ENCODE measurements around the gene KCNK4. TPM values are rescaled to one million over a fixed set of nuclear protein-coding genes. Genes with fewer than 3 reads are reported as not detected.

KCNK4 gene
- polyA plus RNA-seq, 3 donors, result not detected

- peak overlapping the region in 2 of 3 experiments; percentile 67 to 93 for H3K4me3 ChIP-seq (replicated peaks in 1 of 3; ENCODE audit: low read depth in 2 of 3, low read length in 3 of 3)
- WGBS (ENCODE audit: insufficient coverage), result 68% methylated on average over 21 of the region's 21 CpGs
- no peaks in the 10 kb centered on the region for H3K9me3 ChIP-seq (replicated peaks in 1 of 2; ENCODE audit: control insufficient read depth in 1 of 2, insufficient read depth in 1 of 2, low read length in 2 of 2)
- H3K36me3 Mint-ChIP-seq, result peaks cover 34 to 49% of the 10 kb centered on the region in 2 donors
- peaks cover 57% of the 10 kb centered on the region for H4K20me1 ChIP-seq (ENCODE audit: insufficient read depth, low read length)
- DNase-seq, result no peak
- peak overlapping the region; percentile 85 to 90 for H3K4me3 Mint-ChIP-seq
- peak overlapping the region in 1 of 2 donors; percentile 61 for H3K27ac ChIP-seq (ENCODE audit: low read depth in 1 of 2, low read length in 2 of 2)
- intact Hi-C loops (cut with micrococcal nuclease), result loop anchor here in 1 of 2 donors (5.0 kb wide), 1 partner anchor 34 kb away; the partner anchor contains the start of gene ESRRA
- no peak overlapping the region for H2AFZ ChIP-seq (ENCODE audit: insufficient read depth, low read depth, low read length, poor library complexity, severe bottlenecking)
- H3K4me1 ChIP-seq (ENCODE audit: control insufficient read depth in 1 of 2, insufficient read depth in 2 of 2, low read length in 2 of 2), result peaks cover 34 to 47% of the 10 kb centered on the region in 2 donors
- H3K79me2 ChIP-seq (ENCODE audit: insufficient read depth, low read length), result peaks cover 43% of the 10 kb centered on the region
- H3K9ac ChIP-seq (ENCODE audit: insufficient read depth, low read length, poor library complexity, severe bottlenecking), result no peak overlapping the region
- H3K4me1 Mint-ChIP-seq, result peaks cover 49% of the 10 kb centered on the region
- peaks cover 32 to 33% of the 10 kb centered on the region in 2 donors for H3K36me3 ChIP-seq (replicated peaks in 1 of 2; ENCODE audit: control insufficient read depth in 1 of 2, insufficient read depth in 2 of 2, low read length in 2 of 2)
- peak overlapping the region in 6 of 7 donors; percentile 59 to 98 (median 87) for H3K27ac Mint-ChIP-seq
- H3K4me2 ChIP-seq (replicated peaks; ENCODE audit: extremely low read depth, low read length, poor library complexity, severe bottlenecking), result peak overlapping the region; percentile 87
- no peak for TF ChIP-seq CTCF (IDR thresholded peaks at IDR 0.05)
- H3K27me3 Mint-ChIP-seq (ENCODE audit: low read depth in 3 of 3), result no peaks in the 10 kb centered on the region
- no peaks in the 10 kb centered on the region for H3K27me3 ChIP-seq (ENCODE audit: control insufficient read depth in 2 of 2, insufficient read depth in 2 of 2, low read length in 2 of 2)
- no peaks in the 10 kb centered on the region for H3K9me3 Mint-ChIP-seq
These were observed 50.3 kb downstream of the KCNK4 start for GRCh38 chr11:64341429-64341828.

- peak; percentile 48 for TF ChIP-seq CTCF (IDR thresholded peaks at IDR 0.05)
- WGBS (ENCODE audit: insufficient coverage), result 22% methylated on average over 44 of the region's 55 CpGs
- Histone ChIP-seq H3K27me3 (ENCODE audit: control insufficient read depth in 2 of 2, insufficient read depth in 2 of 2, low read length in 2 of 2) (no peaks in the 10 kb centered on the region), H3K79me2 (ENCODE audit: insufficient read depth, low read length) (peaks cover 43% of the 10 kb centered on the region), H4K20me1 (ENCODE audit: insufficient read depth, low read length) (peaks cover 60% of the 10 kb centered on the region), H3K36me3 (replicated peaks in 1 of 2; ENCODE audit: control insufficient read depth in 1 of 2, insufficient read depth in 2 of 2, low read length in 2 of 2) (peaks cover 34 to 36% of the 10 kb centered on the region in 2 donors), H3K27ac (ENCODE audit: low read depth in 1 of 2, low read length in 2 of 2) (peak overlapping the region; percentile 20 to 61), H3K4me3 (replicated peaks in 1 of 3; ENCODE audit: low read depth in 2 of 3, low read length in 3 of 3) (peak overlapping the region in 2 of 3 experiments; percentile 23 to 93), H3K4me2 (replicated peaks; ENCODE audit: extremely low read depth, low read length, poor library complexity, severe bottlenecking) (peak overlapping the region; percentile 87), H3K9ac (ENCODE audit: insufficient read depth, low read length, poor library complexity, severe bottlenecking) (peak overlapping the region; percentile 35), H3K9me3 (replicated peaks in 1 of 2; ENCODE audit: control insufficient read depth in 1 of 2, insufficient read depth in 1 of 2, low read length in 2 of 2) (no peaks in the 10 kb centered on the region), H2AFZ (ENCODE audit: insufficient read depth, low read depth, low read length, poor library complexity, severe bottlenecking) (peak overlapping the region; percentile 27), H3K4me1 (ENCODE audit: control insufficient read depth in 1 of 2, insufficient read depth in 2 of 2, low read length in 2 of 2) (peaks cover 35 to 51% of the 10 kb centered on the region in 2 donors)
- H3K4me3 Mint-ChIP-seq, result peak overlapping the region; percentile 57 to 82
- no peaks in the 10 kb centered on the region for H3K27me3 Mint-ChIP-seq (ENCODE audit: low read depth in 3 of 3)
- H3K27ac Mint-ChIP-seq, result peak overlapping the region; percentile 54 to 96 (median 74)
- intact Hi-C loops (cut with micrococcal nuclease), result loop anchor here in 1 of 2 donors (5.0 kb wide), 1 partner anchor 35 kb away; the partner anchor contains the start of gene ESRRA
- DNase-seq, result peak; percentile 80 to 85 (median 84)
- no peaks in the 10 kb centered on the region for H3K9me3 Mint-ChIP-seq
- H3K4me1 Mint-ChIP-seq, result peaks cover 54% of the 10 kb centered on the region
- peaks cover 36 to 56% of the 10 kb centered on the region in 2 donors for H3K36me3 Mint-ChIP-seq
These were observed 51.0 kb downstream of the KCNK4 start for GRCh38 chr11:64341851-64342791.
